GM12801 (cell line): ENCODE measurements around the gene DNAJC5.

Experiments used
- CTCF ChIP-seq: IDR thresholded peaks from one replicate; pipeline ENCODE4 v1.5.1; 2011; ENCODE audit warnings: control low read depth; ENCODE audit not compliant: insufficient read length; ENCODE audit errors: extremely low read depth

Gene DNAJC5, protein sequence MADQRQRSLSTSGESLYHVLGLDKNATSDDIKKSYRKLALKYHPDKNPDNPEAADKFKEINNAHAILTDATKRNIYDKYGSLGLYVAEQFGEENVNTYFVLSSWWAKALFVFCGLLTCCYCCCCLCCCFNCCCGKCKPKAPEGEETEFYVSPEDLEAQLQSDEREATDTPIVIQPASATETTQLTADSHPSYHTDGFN

DNA sequence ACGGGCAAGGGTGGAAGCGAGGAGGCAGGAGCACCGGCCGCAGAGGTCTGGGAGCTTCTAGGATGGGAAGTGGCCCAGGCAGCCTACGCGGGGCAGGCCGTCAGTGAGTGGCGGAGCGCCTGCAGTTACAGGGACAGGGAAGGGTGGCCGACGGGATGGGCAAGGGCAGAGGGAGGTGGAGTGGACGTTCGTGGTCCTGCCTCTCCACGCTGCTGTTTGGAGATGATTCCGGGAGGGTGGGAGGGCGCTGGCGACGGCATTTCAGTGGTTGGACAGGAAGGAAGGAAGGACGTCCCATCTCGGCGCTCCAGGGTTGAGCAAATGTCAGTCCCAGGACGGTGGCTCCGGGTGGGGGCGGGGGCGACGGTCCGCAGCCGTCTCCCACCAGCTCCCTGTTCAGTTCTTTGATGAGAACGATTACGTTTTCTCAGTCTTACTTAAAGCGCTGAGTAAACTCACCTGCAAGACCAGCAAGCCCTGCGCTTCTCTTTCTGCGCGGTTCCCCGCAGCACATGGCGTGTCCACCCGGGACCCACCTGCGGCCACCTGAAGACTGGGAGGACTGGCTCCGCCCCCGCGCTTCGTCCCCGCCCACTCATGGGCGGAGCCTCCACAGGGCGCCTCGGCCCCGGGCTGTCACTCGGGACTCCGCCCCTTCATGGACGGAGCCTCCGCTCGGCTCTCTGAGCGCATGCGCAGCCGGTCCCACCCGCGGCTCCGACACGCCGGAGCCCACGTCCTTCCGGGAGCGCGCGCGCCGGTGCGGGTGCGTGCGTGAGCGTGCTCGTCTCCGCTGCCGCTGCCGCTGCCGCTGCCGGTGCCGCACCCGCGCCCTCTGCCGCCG, at the start of gene DNAJC5:
Gene DNAJC5 (plus strand): TSS at position 769 of the 844 bp plus-strand sequence. CDS start 33,220 bp downstream, outside the sequence.
- no peak for TF ChIP-seq CTCF

GRCh38 chr20:63846128-63846771, 48.7 kb upstream of the DNAJC5 start:
- TF ChIP-seq CTCF = no peak

- TF ChIP-seq CTCF = no peak
Observed at GRCh38 chr20:63846888-63847236, 48.1 kb upstream of the DNAJC5 start.

DNA sequence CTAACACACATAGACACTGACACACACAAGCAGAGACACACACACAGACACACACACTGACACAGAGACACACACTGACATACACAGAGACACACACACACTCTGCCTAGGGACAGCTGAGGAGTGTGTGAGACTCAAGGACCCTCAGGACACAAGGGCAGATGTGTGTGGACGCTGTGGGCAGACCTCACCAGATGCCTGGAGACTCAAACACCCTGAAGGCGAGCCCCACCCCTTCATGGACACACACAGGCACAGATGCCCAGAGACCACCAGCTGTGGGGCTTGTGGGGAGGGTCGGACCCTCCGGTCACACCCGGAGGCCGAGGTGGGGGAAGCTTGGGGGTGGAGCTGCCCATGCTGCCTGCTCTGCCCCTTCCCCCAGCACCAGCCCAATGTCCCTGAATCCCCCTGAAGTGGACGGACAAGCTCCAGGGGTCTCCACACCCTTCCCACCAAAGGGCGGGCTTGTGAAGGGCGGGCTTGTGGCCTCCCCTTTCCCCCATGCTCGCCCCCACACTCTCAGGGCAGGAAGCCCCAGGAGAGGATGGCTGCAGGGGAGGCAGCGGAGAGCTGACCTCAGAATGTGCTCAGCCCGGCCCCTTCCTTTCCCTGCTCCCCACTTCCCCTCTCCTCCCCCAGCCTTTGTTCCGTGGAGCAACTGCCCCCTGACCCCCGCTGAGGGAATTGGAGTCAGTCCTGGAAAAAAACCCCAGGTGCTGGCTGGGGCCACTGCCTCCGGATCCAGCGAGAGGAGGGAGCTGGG, 47.5 kb upstream of the DNAJC5 start:
- TF ChIP-seq CTCF = no peak

- no peak for TF ChIP-seq CTCF
Observed at GRCh38 chr20:63848003-63848911, 46.7 kb upstream of the DNAJC5 start.

DNA sequence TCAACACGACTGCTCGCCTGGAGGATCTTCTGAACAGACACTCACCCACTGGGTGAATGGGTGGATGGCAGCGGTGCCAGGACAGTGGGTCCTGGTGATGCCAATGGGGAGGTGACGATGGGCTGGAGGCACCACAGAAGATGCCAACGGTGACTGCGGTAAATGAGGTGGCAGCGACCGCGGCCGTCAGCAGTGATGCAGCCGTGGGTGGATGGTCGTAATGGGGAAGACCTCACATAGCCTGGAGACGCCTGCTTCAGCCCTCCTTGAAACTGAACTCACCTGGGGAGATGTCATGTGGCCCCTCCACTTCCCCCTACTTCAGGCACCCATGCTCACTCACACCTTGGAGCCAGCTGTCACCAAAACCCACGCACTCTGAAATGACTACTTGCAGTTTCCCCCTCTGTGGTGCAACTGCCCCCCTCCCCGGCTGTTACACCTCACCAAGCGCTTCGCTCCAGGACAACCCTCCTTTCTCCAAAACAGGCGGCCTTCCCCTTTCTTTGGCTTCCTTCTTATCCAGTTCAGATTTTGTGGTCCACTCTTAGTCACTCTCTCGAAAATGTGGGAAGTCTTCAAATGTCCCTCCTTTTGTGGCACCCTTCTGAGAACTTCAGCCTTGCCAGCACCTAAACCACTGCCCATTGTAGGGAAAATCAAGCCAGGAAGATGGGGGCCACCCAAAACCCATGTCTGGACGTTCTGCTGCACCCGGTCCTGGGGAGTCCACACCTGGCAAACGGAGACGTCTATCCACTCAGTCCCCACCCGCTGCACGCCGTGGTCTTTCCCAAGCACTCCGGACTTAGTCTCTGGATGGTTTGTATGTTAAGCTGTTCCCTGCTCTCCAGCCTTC, 44.0 kb upstream of the DNAJC5 start:
- TF ChIP-seq CTCF = no peak
